Measurements from ENCODE around the gene LRP1B.

LRP1B gene

GRCh38 chr2:140600116-140600515 is 1530.7 kb downstream of the LRP1B start:
- no peak for DNase-seq
- no peak overlapping the region for H3K4me2 ChIP-seq (ENCODE audit: insufficient read depth, low read length)
- H3K27ac ChIP-seq (ENCODE audit: low read length), result no peak overlapping the region
- ATAC-seq (ENCODE audit: insufficient read depth, low read depth), result no peak
- no peak overlapping the region for H2AFZ ChIP-seq (ENCODE audit: low read depth, low read length)
- no peak overlapping the region for H3K9ac ChIP-seq (ENCODE audit: low read depth, low read length)
- TF ChIP-seq CTCF (IDR thresholded peaks at IDR 0.05; ENCODE audit: borderline replicate concordance, extremely low read depth, low read length, poor library complexity, severe bottlenecking), result no peak
- H4K20me1 ChIP-seq (ENCODE audit: insufficient read depth, low read length), result no peaks in the 10 kb centered on the region
- no peaks in the 10 kb centered on the region for H3K79me2 ChIP-seq (ENCODE audit: insufficient read depth, low read length)
- H3K4me1 ChIP-seq (ENCODE audit: insufficient read depth, low read length), result no peaks in the 10 kb centered on the region
- no peaks in the 10 kb centered on the region for H3K27me3 ChIP-seq (ENCODE audit: insufficient read depth, low read length, poor library complexity)
- no peak overlapping the region for H3K4me3 ChIP-seq (ENCODE audit: low read depth in 1 of 2, low read length in 2 of 2)
- no peaks in the 10 kb centered on the region for H3K36me3 ChIP-seq (ENCODE audit: insufficient read depth, low read length)
- no peaks in the 10 kb centered on the region for H3K9me3 ChIP-seq (ENCODE audit: insufficient read depth, low read length, severe bottlenecking)

DNA sequence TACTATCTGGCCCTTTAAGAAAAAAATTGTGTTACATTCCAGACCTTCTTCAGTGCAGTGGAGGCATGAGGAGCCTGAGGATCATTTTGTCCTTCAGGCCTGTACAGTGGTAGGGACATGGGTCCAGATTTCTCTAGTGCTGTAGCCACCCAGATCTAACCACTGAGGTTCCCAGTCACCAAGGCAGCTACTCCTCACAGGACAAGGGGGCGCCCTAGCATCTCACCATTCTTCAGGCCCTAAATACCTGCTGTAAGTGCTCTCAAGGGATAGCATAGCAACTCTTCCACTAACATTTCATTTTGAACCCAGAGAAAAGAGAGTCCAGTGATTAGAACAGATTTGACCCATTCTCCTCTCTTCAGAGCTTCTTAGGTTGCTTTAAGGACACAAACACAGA is 1533.0 kb downstream of the LRP1B start:
- H3K4me1 ChIP-seq (ENCODE audit: insufficient read depth, low read length), result no peaks in the 10 kb centered on the region
- no peaks in the 10 kb centered on the region for H3K36me3 ChIP-seq (ENCODE audit: insufficient read depth, low read length)
- no peak overlapping the region for H3K27ac ChIP-seq (ENCODE audit: low read length)
- no peak overlapping the region for H2AFZ ChIP-seq (ENCODE audit: low read depth, low read length)
- H3K27me3 ChIP-seq (ENCODE audit: insufficient read depth, low read length, poor library complexity), result no peaks in the 10 kb centered on the region
- H4K20me1 ChIP-seq (ENCODE audit: insufficient read depth, low read length), result no peaks in the 10 kb centered on the region
- H3K4me2 ChIP-seq (ENCODE audit: insufficient read depth, low read length), result no peak overlapping the region
- no peak for ATAC-seq (ENCODE audit: insufficient read depth, low read depth)
- TF ChIP-seq EZH2 (IDR thresholded peaks at IDR 0.05; ENCODE audit: borderline replicate concordance, low read depth, low read length, severe bottlenecking) (no peak), CTCF (IDR thresholded peaks at IDR 0.05; ENCODE audit: borderline replicate concordance, extremely low read depth, low read length, poor library complexity, severe bottlenecking) (no peak)
- H3K79me2 ChIP-seq (ENCODE audit: insufficient read depth, low read length), result no peaks in the 10 kb centered on the region
- no peak overlapping the region for H3K4me3 ChIP-seq (ENCODE audit: low read depth in 1 of 2, low read length in 2 of 2)
- no peak for DNase-seq
- H3K9me3 ChIP-seq (ENCODE audit: insufficient read depth, low read length, severe bottlenecking), result no peaks in the 10 kb centered on the region
- no peak overlapping the region for H3K9ac ChIP-seq (ENCODE audit: low read depth, low read length)

DNA sequence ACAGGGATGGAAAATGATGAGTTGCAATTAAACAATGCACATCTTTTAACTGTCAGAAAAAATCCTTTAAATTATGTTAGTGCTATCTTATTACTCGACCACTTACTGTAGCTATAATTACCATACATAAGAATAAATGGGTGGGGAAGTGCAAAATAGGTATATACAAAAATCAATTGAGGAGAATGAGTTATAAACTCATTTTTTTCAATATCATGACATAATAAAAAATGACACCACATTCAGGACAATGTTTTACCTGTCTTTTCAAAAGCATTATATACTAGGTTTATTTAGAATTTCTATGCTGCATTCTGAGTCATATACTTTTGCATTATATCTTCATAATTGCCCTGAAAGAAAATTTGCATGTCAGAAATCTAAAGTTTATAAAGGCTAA is 1533.6 kb downstream of the LRP1B start:
- Histone ChIP-seq H2AFZ (ENCODE audit: low read depth, low read length) (no peak overlapping the region), H3K4me1 (ENCODE audit: insufficient read depth, low read length) (no peaks in the 10 kb centered on the region), H3K4me2 (ENCODE audit: insufficient read depth, low read length) (no peak overlapping the region), H3K27ac (ENCODE audit: low read length) (no peak overlapping the region), H4K20me1 (ENCODE audit: insufficient read depth, low read length) (no peaks in the 10 kb centered on the region), H3K9me3 (ENCODE audit: insufficient read depth, low read length, severe bottlenecking) (no peaks in the 10 kb centered on the region), H3K27me3 (ENCODE audit: insufficient read depth, low read length, poor library complexity) (no peaks in the 10 kb centered on the region), H3K79me2 (ENCODE audit: insufficient read depth, low read length) (no peaks in the 10 kb centered on the region), H3K4me3 (ENCODE audit: low read depth in 1 of 2, low read length in 2 of 2) (no peak overlapping the region), H3K36me3 (ENCODE audit: insufficient read depth, low read length) (no peaks in the 10 kb centered on the region), H3K9ac (ENCODE audit: low read depth, low read length) (no peak overlapping the region)
- ATAC-seq (ENCODE audit: insufficient read depth, low read depth), result no peak
- no peak for DNase-seq
- TF ChIP-seq CTCF (IDR thresholded peaks at IDR 0.05; ENCODE audit: borderline replicate concordance, extremely low read depth, low read length, poor library complexity, severe bottlenecking), result no peak
- no peak for TF ChIP-seq EZH2 (IDR thresholded peaks at IDR 0.05; ENCODE audit: borderline replicate concordance, low read depth, low read length, severe bottlenecking)

DNA sequence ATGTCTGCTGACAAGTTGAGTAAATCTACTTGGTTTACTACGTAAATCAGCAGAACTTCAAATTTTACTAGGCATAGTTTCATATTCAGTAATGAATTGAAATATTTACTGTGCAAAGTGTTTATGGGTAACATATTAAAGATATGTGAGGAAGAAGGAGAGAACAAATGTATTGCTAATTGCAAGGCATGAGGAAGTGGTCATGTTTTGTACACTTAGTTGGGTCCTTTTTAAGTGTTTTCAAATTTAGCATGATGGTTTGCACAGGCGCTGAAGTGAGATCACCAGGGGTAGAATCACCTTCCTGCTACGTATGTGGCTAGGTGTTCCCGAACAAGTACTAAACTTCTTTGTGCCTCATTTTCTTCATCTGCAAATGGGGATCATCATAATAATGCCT is 1534.4 kb downstream of the LRP1B start:
- H3K4me3 ChIP-seq (ENCODE audit: low read depth in 1 of 2, low read length in 2 of 2), result no peak overlapping the region
- H3K4me2 ChIP-seq (ENCODE audit: insufficient read depth, low read length), result no peak overlapping the region
- H3K9me3 ChIP-seq (ENCODE audit: insufficient read depth, low read length, severe bottlenecking), result no peaks in the 10 kb centered on the region
- H3K9ac ChIP-seq (ENCODE audit: low read depth, low read length), result no peak overlapping the region
- no peak for ATAC-seq (ENCODE audit: insufficient read depth, low read depth)
- no peaks in the 10 kb centered on the region for H3K79me2 ChIP-seq (ENCODE audit: insufficient read depth, low read length)
- H2AFZ ChIP-seq (ENCODE audit: low read depth, low read length), result no peak overlapping the region
- no peaks in the 10 kb centered on the region for H3K36me3 ChIP-seq (ENCODE audit: insufficient read depth, low read length)
- no peaks in the 10 kb centered on the region for H3K27me3 ChIP-seq (ENCODE audit: insufficient read depth, low read length, poor library complexity)
- no peak overlapping the region for H3K27ac ChIP-seq (ENCODE audit: low read length)
- H3K4me1 ChIP-seq (ENCODE audit: insufficient read depth, low read length), result no peaks in the 10 kb centered on the region
- TF ChIP-seq EZH2 (IDR thresholded peaks at IDR 0.05; ENCODE audit: borderline replicate concordance, low read depth, low read length, severe bottlenecking) (no peak), CTCF (IDR thresholded peaks at IDR 0.05; ENCODE audit: borderline replicate concordance, extremely low read depth, low read length, poor library complexity, severe bottlenecking) (no peak)
- DNase-seq, result no peak
- H4K20me1 ChIP-seq (ENCODE audit: insufficient read depth, low read length), result no peaks in the 10 kb centered on the region

Data from DND-41 (cell line).